ENCODE data around the gene FGF12. TPM values are rescaled to one million over a fixed set of nuclear protein-coding genes. Genes with fewer than 3 reads are reported as not detected.
A peak's percentile ranks its signal among the peaks of the same experiment; 100 is the strongest.

Gene FGF12
- total and polyA plus RNA-seq, 7 experiments from 2014 or later, result not detected

GRCh38 chr3:192413461-192413860, 313.9 kb downstream of the FGF12 start:
- DNase-seq (no peak), ATAC-seq (no peak)
- H3K4me1 ChIP-seq (ENCODE audit: control insufficient read depth in 2 of 2, insufficient read depth in 2 of 2, low read length in 2 of 2), result no peaks in the 10 kb centered on the region
- H3K36me3 ChIP-seq (ENCODE audit: control insufficient read depth in 2 of 3, insufficient read depth in 3 of 3, low read length in 3 of 3), result no peaks in the 10 kb centered on the region
- H3K27ac ChIP-seq (ENCODE audit: low read depth, low read length), result no peak overlapping the region
- H3K4me3 ChIP-seq (ENCODE audit: low read length), result no peak overlapping the region
- peaks cover 0 to 2% (median 0%) of the 10 kb centered on the region in 11 donors for H3K9me3 Mint-ChIP-seq
- H3K27ac Mint-ChIP-seq, result no peak overlapping the region
- ChIA-PET POLR2A (no interaction called here), CTCF (no interaction called here)
- no peaks in the 10 kb centered on the region for H3K27me3 ChIP-seq (ENCODE audit: control insufficient read depth in 2 of 2, insufficient read depth in 2 of 2, low read length in 2 of 2)
- no peaks in the 10 kb centered on the region for H3K36me3 Mint-ChIP-seq
- H3K27me3 Mint-ChIP-seq, result peaks cover 27 to 49% (median 33%) of the 10 kb centered on the region in 5 donors
- intact Hi-C loops (cut with micrococcal nuclease), result no loop called here
- H3K9me3 ChIP-seq (ENCODE audit: control insufficient read depth in 2 of 3, low read length in 3 of 3), result no peaks in the 10 kb centered on the region
- H3K4me1 Mint-ChIP-seq, result peaks cover 0 to 3% (median 2%) of the 10 kb centered on the region in 7 donors
- no peak overlapping the region for H3K4me3 Mint-ChIP-seq

DNA sequence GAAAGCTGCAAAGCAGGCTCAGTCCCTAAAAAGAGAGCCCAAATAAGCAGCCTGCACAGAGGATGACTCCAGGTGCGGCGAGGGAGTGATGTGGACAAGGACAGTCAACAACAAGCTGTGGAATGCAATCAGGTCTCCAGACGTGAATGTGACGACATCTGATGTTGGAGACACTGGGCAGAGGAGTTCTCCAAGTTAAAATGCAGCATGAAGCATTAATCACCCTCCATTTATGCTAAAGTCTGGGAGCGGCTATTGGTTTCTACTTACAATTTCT, 316.7 kb downstream of the FGF12 start:
- peak overlapping the region in 1 of 10 donors; percentile 3 for H3K4me3 Mint-ChIP-seq
- H3K4me3 ChIP-seq (ENCODE audit: low read length), result no peak overlapping the region
- no peaks in the 10 kb centered on the region for H3K9me3 ChIP-seq (ENCODE audit: control insufficient read depth in 2 of 3, low read length in 3 of 3)
- H3K4me1 Mint-ChIP-seq, result peaks cover 4 to 12% (median 8%) of the 10 kb centered on the region in 7 donors
- H3K27me3 ChIP-seq (ENCODE audit: control insufficient read depth in 2 of 2, insufficient read depth in 2 of 2, low read length in 2 of 2), result no peaks in the 10 kb centered on the region
- H3K36me3 ChIP-seq (ENCODE audit: control insufficient read depth in 2 of 3, insufficient read depth in 3 of 3, low read length in 3 of 3), result no peaks in the 10 kb centered on the region
- no peaks in the 10 kb centered on the region for H3K4me1 ChIP-seq (ENCODE audit: control insufficient read depth in 2 of 2, insufficient read depth in 2 of 2, low read length in 2 of 2)
- ChIA-PET CTCF (no interaction called here), POLR2A (no interaction called here)
- DNase-seq, result no peak
- no peak overlapping the region for H3K27ac ChIP-seq (ENCODE audit: low read depth, low read length)
- H3K27me3 Mint-ChIP-seq, result peaks cover 42 to 70% (median 49%) of the 10 kb centered on the region in 5 donors
- no peak overlapping the region for H3K27ac Mint-ChIP-seq
- H3K9me3 Mint-ChIP-seq, result peaks cover 0 to 6% (median 0%) of the 10 kb centered on the region in 11 donors
- H3K36me3 Mint-ChIP-seq, result peaks cover 0 to 7% (median 1%) of the 10 kb centered on the region in 5 donors
- intact Hi-C loops (cut with micrococcal nuclease), result no loop called here
- no peak for ATAC-seq

GRCh38 chr3:192409838-192410683, 317.3 kb downstream of the FGF12 start:
- H3K4me3 Mint-ChIP-seq, result peak overlapping the region in 1 of 10 donors; percentile 3
- no peak overlapping the region for H3K27ac Mint-ChIP-seq
- ATAC-seq (no peak), DNase-seq (no peak)
- peaks cover 0 to 6% (median 0%) of the 10 kb centered on the region in 11 donors for H3K9me3 Mint-ChIP-seq
- H3K36me3 Mint-ChIP-seq, result peaks cover 0 to 7% (median 1%) of the 10 kb centered on the region in 5 donors
- peaks cover 4 to 12% (median 8%) of the 10 kb centered on the region in 7 donors for H3K4me1 Mint-ChIP-seq
- H3K27me3 Mint-ChIP-seq, result peaks cover 40 to 71% (median 49%) of the 10 kb centered on the region in 5 donors
- ChIA-PET CTCF (no interaction called here), POLR2A (no interaction called here)
- no peaks in the 10 kb centered on the region for H3K9me3 ChIP-seq (ENCODE audit: control insufficient read depth in 2 of 3, low read length in 3 of 3)
- intact Hi-C loops (cut with micrococcal nuclease), result no loop called here
- H3K27ac ChIP-seq (ENCODE audit: low read depth, low read length), result no peak overlapping the region
- H3K4me1 ChIP-seq (ENCODE audit: control insufficient read depth in 2 of 2, insufficient read depth in 2 of 2, low read length in 2 of 2), result no peaks in the 10 kb centered on the region
- H3K4me3 ChIP-seq (ENCODE audit: low read length), result no peak overlapping the region
- no peaks in the 10 kb centered on the region for H3K27me3 ChIP-seq (ENCODE audit: control insufficient read depth in 2 of 2, insufficient read depth in 2 of 2, low read length in 2 of 2)
- no peaks in the 10 kb centered on the region for H3K36me3 ChIP-seq (ENCODE audit: control insufficient read depth in 2 of 3, insufficient read depth in 3 of 3, low read length in 3 of 3)

DNA sequence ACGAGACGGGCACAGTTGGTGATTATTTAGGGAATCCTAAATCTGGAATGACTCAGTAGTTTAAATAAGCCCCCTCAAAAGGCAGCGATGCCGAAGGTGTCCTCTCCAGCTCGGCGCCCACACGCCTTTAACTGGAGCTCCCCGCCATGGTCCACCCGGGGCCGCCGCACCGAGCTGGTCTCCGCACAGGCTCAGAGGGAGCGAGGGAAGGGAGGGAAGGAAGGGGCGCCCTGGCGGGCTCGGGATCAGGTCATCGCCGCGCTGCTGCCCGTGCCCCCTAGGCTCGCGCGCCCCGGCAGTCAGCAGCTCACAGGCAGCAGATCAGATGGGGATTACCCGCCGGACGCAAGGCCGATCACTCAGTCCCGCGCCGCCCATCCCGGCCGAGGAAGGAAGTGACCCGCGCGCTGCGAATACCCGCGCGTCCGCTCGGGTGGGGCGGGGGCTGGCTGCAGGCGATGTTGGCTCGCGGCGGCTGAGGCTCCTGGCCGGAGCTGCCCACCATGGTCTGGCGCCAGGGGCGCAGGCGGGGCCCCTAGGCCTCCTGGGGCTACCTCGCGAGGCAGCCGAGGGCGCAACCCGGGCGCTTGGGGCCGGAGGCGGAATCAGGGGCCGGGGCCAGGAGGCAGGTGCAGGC, 318.0 kb downstream of the FGF12 start:
- Histone ChIP-seq H3K36me3 (ENCODE audit: control insufficient read depth in 2 of 3, insufficient read depth in 3 of 3, low read length in 3 of 3) (no peaks in the 10 kb centered on the region), H3K27ac (ENCODE audit: low read depth, low read length) (no peak overlapping the region), H3K9me3 (ENCODE audit: control insufficient read depth in 2 of 3, low read length in 3 of 3) (no peaks in the 10 kb centered on the region), H3K4me1 (ENCODE audit: control insufficient read depth in 2 of 2, insufficient read depth in 2 of 2, low read length in 2 of 2) (no peaks in the 10 kb centered on the region), H3K4me3 (ENCODE audit: low read length) (no peak overlapping the region), H3K27me3 (ENCODE audit: control insufficient read depth in 2 of 2, insufficient read depth in 2 of 2, low read length in 2 of 2) (no peaks in the 10 kb centered on the region)
- H3K9me3 Mint-ChIP-seq, result peaks cover 0 to 6% (median 0%) of the 10 kb centered on the region in 11 donors
- H3K4me1 Mint-ChIP-seq, result peaks cover 4 to 12% (median 8%) of the 10 kb centered on the region in 7 donors
- H3K27me3 Mint-ChIP-seq, result peaks cover 40 to 68% (median 49%) of the 10 kb centered on the region in 5 donors
- no peak overlapping the region for H3K4me3 Mint-ChIP-seq
- no peak overlapping the region for H3K27ac Mint-ChIP-seq
- intact Hi-C loops (cut with micrococcal nuclease), result no loop called here
- ChIA-PET CTCF (no interaction called here), POLR2A (no interaction called here)
- H3K36me3 Mint-ChIP-seq, result peaks cover 0 to 7% (median 1%) of the 10 kb centered on the region in 5 donors
- DNase-seq (no peak), ATAC-seq (no peak)

DNA sequence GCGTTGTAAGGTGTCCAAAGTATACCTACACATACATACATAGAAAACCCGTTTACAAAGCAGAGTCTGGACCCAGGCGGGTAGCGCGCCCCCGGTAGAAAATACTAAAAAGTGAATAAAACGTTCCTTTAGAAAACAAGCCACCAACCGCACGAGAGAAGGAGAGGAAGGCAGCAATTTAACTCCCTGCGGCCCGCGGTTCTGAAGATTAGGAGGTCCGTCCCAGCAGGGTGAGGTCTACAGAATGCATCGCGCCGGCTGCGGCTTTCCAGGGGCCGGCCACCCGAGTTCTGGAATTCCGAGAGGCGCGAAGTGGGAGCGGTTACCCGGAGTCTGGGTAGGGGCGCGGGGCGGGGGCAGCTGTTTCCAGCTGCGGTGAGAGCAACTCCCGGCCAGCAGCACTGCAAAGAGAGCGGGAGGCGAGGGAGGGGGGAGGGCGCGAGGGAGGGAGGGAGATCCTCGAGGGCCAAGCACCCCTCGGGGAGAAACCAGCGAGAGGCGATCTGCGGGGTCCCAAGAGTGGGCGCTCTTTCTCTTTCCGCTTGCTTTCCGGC, 318.6 kb downstream of the FGF12 start:
- H3K27me3 ChIP-seq (ENCODE audit: control insufficient read depth in 2 of 2, insufficient read depth in 2 of 2, low read length in 2 of 2), result no peaks in the 10 kb centered on the region

GRCh38 chr3:192408007-192408646, 319.2 kb downstream of the FGF12 start:
- Mint-ChIP-seq H3K27ac (no peak overlapping the region), H3K27me3 (peaks cover 36 to 63% (median 49%) of the 10 kb centered on the region in 5 donors), H3K4me3 (peak overlapping the region in 3 of 10 donors; percentile 19 to 53 (median 41)), H3K9me3 (peaks cover 0 to 6% (median 0%) of the 10 kb centered on the region in 11 donors), H3K36me3 (peaks cover 0 to 7% (median 1%) of the 10 kb centered on the region in 5 donors), H3K4me1 (peaks cover 4 to 12% (median 8%) of the 10 kb centered on the region in 7 donors)
- Histone ChIP-seq H3K27me3 (ENCODE audit: control insufficient read depth in 2 of 2, insufficient read depth in 2 of 2, low read length in 2 of 2) (no peaks in the 10 kb centered on the region), H3K36me3 (ENCODE audit: control insufficient read depth in 2 of 3, insufficient read depth in 3 of 3, low read length in 3 of 3) (no peaks in the 10 kb centered on the region), H3K27ac (ENCODE audit: low read depth, low read length) (no peak overlapping the region), H3K9me3 (ENCODE audit: control insufficient read depth in 2 of 3, low read length in 3 of 3) (no peaks in the 10 kb centered on the region), H3K4me1 (ENCODE audit: control insufficient read depth in 2 of 2, insufficient read depth in 2 of 2, low read length in 2 of 2) (no peaks in the 10 kb centered on the region), H3K4me3 (ENCODE audit: low read length) (no peak overlapping the region)
- intact Hi-C loops (cut with micrococcal nuclease), result no loop called here
- CTCF ChIA-PET, result no interaction called here
- ATAC-seq, result no peak
- no peak for DNase-seq
- POLR2A ChIA-PET, result no interaction called here

More for the DNA sequence above, 318.6 kb downstream of the FGF12 start:
- intact Hi-C loops (cut with micrococcal nuclease), result no loop called here
- Histone ChIP-seq H3K4me3 (ENCODE audit: low read length) (no peak overlapping the region), H3K27ac (ENCODE audit: low read depth, low read length) (no peak overlapping the region), H3K36me3 (ENCODE audit: control insufficient read depth in 2 of 3, insufficient read depth in 3 of 3, low read length in 3 of 3) (no peaks in the 10 kb centered on the region), H3K4me1 (ENCODE audit: control insufficient read depth in 2 of 2, insufficient read depth in 2 of 2, low read length in 2 of 2) (no peaks in the 10 kb centered on the region), H3K9me3 (ENCODE audit: control insufficient read depth in 2 of 3, low read length in 3 of 3) (no peaks in the 10 kb centered on the region)
- Mint-ChIP-seq H3K9me3 (peaks cover 0 to 6% (median 0%) of the 10 kb centered on the region in 11 donors), H3K27me3 (peaks cover 40 to 68% (median 49%) of the 10 kb centered on the region in 5 donors), H3K27ac (no peak overlapping the region), H3K4me1 (peaks cover 4 to 12% (median 8%) of the 10 kb centered on the region in 7 donors), H3K4me3 (peak overlapping the region in 2 of 10 donors; percentile 41 to 53), H3K36me3 (peaks cover 0 to 7% (median 1%) of the 10 kb centered on the region in 5 donors)
- DNase-seq, result no peak
- ATAC-seq, result no peak
- ChIA-PET POLR2A (no interaction called here), CTCF (no interaction called here)
